ENCODE data around the gene FBXO34.

Gene FBXO34

GRCh38 chr14:55271572-55272298, 514 bp downstream of the FBXO34 start:
- peak overlapping the region; percentile 95 for H3K27ac ChIP-seq
- peaks cover 16% of the 10 kb centered on the region in 2 experiments for H3K4me1 ChIP-seq (ENCODE audit: control insufficient read depth in 1 of 2, insufficient read depth in 1 of 2, low read depth in 1 of 2, low read length in 1 of 2)
- H3K9me3 ChIP-seq: no peaks in the 10 kb centered on the region
- no peak for TF ChIP-seq CTCF (IDR thresholded peaks at IDR 0.05)
- H3K27me3 ChIP-seq: no peaks in the 10 kb centered on the region
- H3K36me3 ChIP-seq: no peaks in the 10 kb centered on the region
- H3K4me3 ChIP-seq (ENCODE audit: low read depth in 1 of 2, low read length in 1 of 2): peak overlapping the region; percentile 71 to 94

- Histone ChIP-seq H3K4me3 (ENCODE audit: low read depth in 1 of 2, low read length in 1 of 2) (peak overlapping the region; percentile 71 to 94), H3K4me1 (ENCODE audit: control insufficient read depth in 1 of 2, insufficient read depth in 1 of 2, low read depth in 1 of 2, low read length in 1 of 2) (peaks cover 16% of the 10 kb centered on the region in 2 experiments), H3K36me3 (no peaks in the 10 kb centered on the region), H3K27ac (peak overlapping the region; percentile 95), H3K9me3 (no peaks in the 10 kb centered on the region), H3K27me3 (no peaks in the 10 kb centered on the region)
- TF ChIP-seq CTCF (IDR thresholded peaks at IDR 0.05): no peak
These were observed 1.2 kb downstream of the FBXO34 start for GRCh38 chr14:55272387-55272786.

GRCh38 chr14:55272922-55273321, 1.7 kb downstream of the FBXO34 start:
- H3K27me3 ChIP-seq: no peaks in the 10 kb centered on the region
- H3K4me3 ChIP-seq (ENCODE audit: low read depth in 1 of 2, low read length in 1 of 2): no peak overlapping the region
- no peaks in the 10 kb centered on the region for H3K36me3 ChIP-seq
- H3K27ac ChIP-seq: peak overlapping the region; percentile 95
- H3K9me3 ChIP-seq: no peaks in the 10 kb centered on the region
- H3K4me1 ChIP-seq (ENCODE audit: control insufficient read depth in 1 of 2, insufficient read depth in 1 of 2, low read depth in 1 of 2, low read length in 1 of 2): peaks cover 19% of the 10 kb centered on the region in 2 experiments
- TF ChIP-seq CTCF (IDR thresholded peaks at IDR 0.05): no peak

GRCh38 chr14:55274146-55274545, 2.9 kb downstream of the FBXO34 start:
- Histone ChIP-seq H3K36me3 (no peaks in the 10 kb centered on the region), H3K4me3 (ENCODE audit: low read depth in 1 of 2, low read length in 1 of 2) (no peak overlapping the region), H3K27ac (no peak overlapping the region), H3K4me1 (ENCODE audit: control insufficient read depth in 1 of 2, insufficient read depth in 1 of 2, low read depth in 1 of 2, low read length in 1 of 2) (peaks cover 26% of the 10 kb centered on the region in 2 experiments), H3K27me3 (no peaks in the 10 kb centered on the region), H3K9me3 (no peaks in the 10 kb centered on the region)
- no peak for TF ChIP-seq CTCF (IDR thresholded peaks at IDR 0.05)

- H3K4me3 ChIP-seq (ENCODE audit: low read depth in 1 of 2, low read length in 1 of 2): no peak overlapping the region
- TF ChIP-seq CTCF (IDR thresholded peaks at IDR 0.05): no peak
- H3K4me1 ChIP-seq (ENCODE audit: control insufficient read depth in 1 of 2, insufficient read depth in 1 of 2, low read depth in 1 of 2, low read length in 1 of 2): peaks cover 26% of the 10 kb centered on the region in 2 experiments
- H3K36me3 ChIP-seq: no peaks in the 10 kb centered on the region
- H3K27ac ChIP-seq: no peak overlapping the region
- H3K9me3 ChIP-seq: no peaks in the 10 kb centered on the region
- H3K27me3 ChIP-seq: no peaks in the 10 kb centered on the region
These were observed 3.5 kb downstream of the FBXO34 start for GRCh38 chr14:55274751-55275150.

All from neutrophil (primary cell).